Heart right ventricle (tissue), 16 donors: Measurements from ENCODE around the gene MORF4L2. TPM values are rescaled to one million over a fixed set of nuclear protein-coding genes. Genes with fewer than 3 reads are reported as not detected.

Experiments used
- ATAC-seq, 8 donors: fragments of 200-7000 bp; cut with Tn5 transposase; one replicate each; pipeline ENCODE4 v1.9.1; 2020; ENCODE audit warnings: mild to moderate bottlenecking in 8 of 8, moderate library complexity in 8 of 8, moderate number of reproducible peaks in 1 of 8
- DNase-seq, 2 donors: peaks; one replicate each; pipeline ENCODE4 v3.0.0-alpha.2; 2020
- H3K27ac ChIP-seq, 10 donors: fragments of 200-600 bp; sonication (generic) in 2 of 10; one replicate each; pipeline versions ENCODE4 v1.5.0 to v1.8.0; 2020 to 2022; ENCODE audit warnings: mild to moderate bottlenecking in 3 of 10
- H3K27me3 ChIP-seq, 7 donors: fragments of 200-600 bp; one replicate each; pipeline ENCODE4 v1.8.0; 2021 to 2022; ENCODE audit warnings: mild to moderate bottlenecking in 2 of 7
- H3K36me3 ChIP-seq, 9 donors: fragments of 200-600 bp; sonication (generic) in 1 of 9; one replicate each; pipeline versions ENCODE4 v1.5.0 to v1.8.0; 2020 to 2022; ENCODE audit warnings: mild to moderate bottlenecking in 2 of 9
- H3K4me1 ChIP-seq, 9 donors: fragments of 200-600 bp; sonication (generic) in 1 of 9; one replicate each; pipeline versions ENCODE4 v1.5.0 to v1.8.0; 2020 to 2022; ENCODE audit warnings: mild to moderate bottlenecking in 4 of 9
- H3K4me3 ChIP-seq, 10 donors: fragments of 200-600 bp; sonication (generic) in 2 of 10; one replicate each; pipeline versions ENCODE4 v1.5.0 to v1.8.0; 2020 to 2022; ENCODE audit warnings: mild to moderate bottlenecking in 7 of 10, moderate library complexity in 2 of 10
- H3K9me3 ChIP-seq, 11 donors: fragments of 200-600 bp in 10 of 11; sonication (generic) in 2 of 11; one replicate each; pipeline versions ENCODE4 v1.5.0 to v1.8.0; 2013 to 2022; ENCODE audit warnings: mild to moderate bottlenecking in 2 of 11, control low read depth in 1 of 11, moderate library complexity in 1 of 11
- CTCF ChIP-seq, 9 donors: fragments of 200-600 bp; sonication (generic) in 2 of 9; IDR thresholded peaks; one replicate each; pipeline versions ENCODE4 v1.5.0 to v1.8.0; 2021 to 2022; ENCODE audit warnings: antibody characterized with exemption in 9 of 9, mild to moderate bottlenecking in 5 of 9, moderate library complexity in 1 of 9
- WGBS, 2 donors: extraction: QIAGEN DNeasy Blood & Tissue Kit; methylation state at CpG; one replicate each; pipeline ENCODE4 v1.1.7; 2013; ENCODE audit warnings: inconsistent platforms in 1 of 2; 5-methylcytosine and 5-hydroxymethylcytosine counted together
- intact Hi-C, 10 donors: fragments of 100-400 bp; cut with DNase I; formaldehyde crosslinking; loops; one replicate each; pipeline versions ENCODE4 v1.11.1 to v1.14.2; 2022
- polyA plus RNA-seq, 2 donors: library from polyadenylated mRNA; stranded (reverse); fragments of 200-250 nt; gene quantifications; one replicate each; pipeline ENCODE4 v1.2.3, GENCODE V29; 2013
- total RNA-seq, 10 donors: library from RNA; stranded (reverse); fragmentation: NEBNext Ultra II Directional in 3 of 10; extraction: Animal tissue kit (Norgen Biotek cat#: 25700) in 3 of 10; gene quantifications; one replicate each; pipeline versions ENCODE4 v1.2.1 to v1.2.4, GENCODE V29; 2021 to 2023
- donor health status: Arrhythmogenic right ventricular cardiomyopathy.
- donor health status: ischemic (EF 13 %, LVEDD 7.1; RV severe dilation, severe dysfunction).
- donor health status: healthy with polysubstance abuse.
- donor health status: DM: no; HTN: yes; CAD: no.
- donor health status: DM: no; HTN: no; CAD: no.
- donor health status: ischemic (EF 25% LVEDD 6.9; RV normal size, moderate dysfunction).
- donor health status: ischemic (EF 25% LVEDD 5.7; RV mildly dilated, moderate dysfunction).
- donor health status: healthy.
- donor health status: DM: yes; HTN: yes; CAD: no.
- donor health status: Ischemic cardiomyopathy.
- donor health status: ischemic (EF 35%, LVEDD 5.7; RV mildly dilated, moderate dysfunction).
- donor health status: nonischemic (EF 11% LVEDD 7.7; RV severe dilation, severe dysfunction).
- donor health status: DM: yes; HTN: yes; CAD: no.
- donor health status: PGD.
- donor health status: ischemic (EF 29% LVEDD 5.4; RV normal size, mild dysfunction).
- donor health status: nonischemic (EF 23%, LVEDD 6.1; RV moderate dilation, normal function).

Gene MORF4L2
- total and polyA plus RNA-seq, 12 donors = 94.9 to 346 (median 191) TPM

- Histone ChIP-seq H3K4me1 (no peaks in the 10 kb centered on the region), H3K27me3 (no peaks in the 10 kb centered on the region), H3K27ac (no peak within 1 kb of the TSS), H3K36me3 (no peaks in the 10 kb centered on the region), H3K9me3 (no peaks in the 10 kb centered on the region), H3K4me3 (no peak within 1 kb of the TSS)
- intact Hi-C loops = loop anchor here in 6 of 10 donors (1.0 to 10.0 kb wide), 4 partner anchors 17 to 107 kb away; partner anchors contain the start of gene PLP1 (in 3 of the 6)
- WGBS, 2 donors = 92 to 96% methylated on average over 5 of the region's 5 CpGs
- no peak for TF ChIP-seq CTCF (IDR thresholded peaks at IDR 0.05)
- no peak for ATAC-seq
- DNase-seq = no peak
Observed at GRCh38 chrX:103710609-103711008, 24.1 kb upstream of the MORF4L2 start, which contains the start of gene TMEM31. TSS of gene TMEM31 (plus strand) at chrX:103710909. CDS start at chrX:103712259, 1,350 bp downstream.

DNA sequence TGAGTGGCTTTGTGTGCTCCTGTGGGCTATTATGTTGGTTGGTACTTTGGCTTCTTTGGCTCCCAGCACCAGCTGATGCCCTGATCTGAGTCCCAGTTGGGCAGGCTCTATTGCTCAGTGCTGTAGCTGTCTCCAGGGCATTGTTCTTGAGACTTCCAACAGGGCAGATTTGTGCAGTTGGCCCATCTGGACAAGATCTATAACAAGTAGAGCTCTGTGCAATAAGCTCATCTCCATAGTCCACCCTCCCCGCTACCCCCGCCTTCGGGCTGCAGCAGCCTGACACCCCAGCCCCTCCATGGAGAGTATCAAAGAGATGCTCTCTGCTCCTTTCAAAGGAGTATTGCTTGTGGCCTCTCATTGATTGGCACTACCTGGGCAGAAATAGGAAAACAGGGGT is 18.4 kb upstream of the MORF4L2 start:
- no peaks in the 10 kb centered on the region for H3K9me3 ChIP-seq
- H3K4me1 ChIP-seq = no peaks in the 10 kb centered on the region
- intact Hi-C loops = loop anchor here in 1 of 10 donors (10.0 kb wide), 1 partner anchor 80 kb away; no protein-coding TSS in a partner anchor
- ATAC-seq (no peak), DNase-seq (no peak)
- TF ChIP-seq CTCF (IDR thresholded peaks at IDR 0.05) = no peak
- 93 to 98% methylated on average over 3 of the region's 3 CpGs for WGBS, 2 donors
- no peak overlapping the region for H3K27ac ChIP-seq
- no peaks in the 10 kb centered on the region for H3K36me3 ChIP-seq
- peaks cover 0 to 8% (median 0%) of the 10 kb centered on the region in 7 donors for H3K27me3 ChIP-seq
- H3K4me3 ChIP-seq = no peak overlapping the region

DNA sequence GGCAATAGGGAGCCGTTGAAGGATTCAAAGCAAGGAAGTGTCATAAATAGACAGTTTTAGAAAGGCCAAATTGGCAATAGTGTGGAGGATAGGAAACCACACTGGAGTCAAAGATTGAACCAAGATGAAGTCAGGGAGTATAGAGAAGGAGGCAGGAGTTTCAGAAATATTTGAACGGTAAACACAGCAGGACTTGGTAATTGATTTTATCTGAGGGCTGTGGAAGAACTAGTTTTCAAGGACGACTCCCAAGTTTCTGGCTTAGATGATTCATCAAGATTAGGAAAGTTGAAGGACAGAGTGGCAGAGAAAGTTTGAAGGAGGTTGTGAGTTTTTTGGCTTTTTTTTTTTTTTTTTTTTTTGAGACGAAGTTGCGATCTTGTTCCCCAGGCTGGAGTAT is 12.7 kb upstream of the MORF4L2 start:
- Histone ChIP-seq H3K4me1 (no peaks in the 10 kb centered on the region), H3K9me3 (no peaks in the 10 kb centered on the region), H3K27ac (no peak overlapping the region), H3K36me3 (no peaks in the 10 kb centered on the region), H3K4me3 (no peak overlapping the region), H3K27me3 (peaks cover 0 to 7% (median 0%) of the 10 kb centered on the region in 7 donors)
- intact Hi-C loops = loop anchor here in 3 of 10 donors (10.0 kb wide), 3 partner anchors 76 to 164 kb away; partner anchors contain the start of gene PLP1 (in 1 of the 3)
- no peak for TF ChIP-seq CTCF (IDR thresholded peaks at IDR 0.05)
- DNase-seq (no peak), ATAC-seq (no peak)
- 71 to 82% methylated on average over 3 to 5 of the region's 5 CpGs for WGBS, 2 donors

DNA sequence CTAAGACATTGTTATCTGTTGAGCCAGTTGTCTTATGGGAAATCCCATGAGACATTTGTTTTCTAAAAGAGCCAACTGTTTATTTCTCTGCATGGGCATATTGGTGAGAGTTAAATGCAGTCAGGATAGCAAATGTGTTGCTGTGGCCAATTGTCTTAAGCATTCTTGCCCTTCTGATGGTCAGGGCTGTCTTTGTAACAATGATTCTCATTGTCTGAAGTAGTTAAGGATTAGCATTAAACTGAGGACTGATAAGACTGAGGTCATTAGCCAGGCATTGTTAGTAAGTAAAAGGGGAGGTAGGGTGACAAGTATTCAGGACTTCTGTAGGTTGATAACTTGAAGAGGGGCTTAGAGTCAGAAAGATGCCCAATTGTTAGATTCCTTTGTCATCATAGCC is 11.2 kb upstream of the MORF4L2 start:
- Histone ChIP-seq H3K27me3 (peaks cover 0 to 15% (median 0%) of the 10 kb centered on the region in 7 donors), H3K4me3 (no peak overlapping the region), H3K36me3 (no peaks in the 10 kb centered on the region), H3K4me1 (no peaks in the 10 kb centered on the region), H3K9me3 (no peaks in the 10 kb centered on the region), H3K27ac (no peak overlapping the region)
- DNase-seq (no peak), ATAC-seq (no peak)
- intact Hi-C loops = loop anchor here in 3 of 10 donors (10.0 kb wide), 3 partner anchors 77 to 163 kb away; partner anchors contain the start of gene PLP1 (in 1 of the 3)
- TF ChIP-seq CTCF (IDR thresholded peaks at IDR 0.05) = no peak
